ENCODE results near the gene MRFAP1.
"Not testable (repeated sequence)": the region's sequence is repeated elsewhere in the genome, so short reads cannot be mapped to it uniquely, and the experiment has no call there.

MRFAP1 gene

GRCh38 chr4:6663596-6664393 lies 23.3 kb downstream of the MRFAP1 start:
- DNase-seq, result no peak

- DNase-seq, result no peak
Observed at GRCh38 chr4:6665320-6665654, 24.8 kb downstream of the MRFAP1 start.

GRCh38 chr4:6668391-6668790 lies 27.9 kb downstream of the MRFAP1 start:
- no peak for DNase-seq

GRCh38 chr4:6671648-6672047 lies 31.2 kb downstream of the MRFAP1 start:
- no peak for DNase-seq

- no peak for DNase-seq
Observed at GRCh38 chr4:6672131-6672530, 31.6 kb downstream of the MRFAP1 start.

- not testable (repeated sequence) for DNase-seq
Observed at GRCh38 chr4:6672541-6673190, 32.2 kb downstream of the MRFAP1 start.

GRCh38 chr4:6673191-6673659 lies 32.7 kb downstream of the MRFAP1 start:
- DNase-seq, result peak in 17 of 58 donors; percentile 26 to 67 (median 38)

- peak; percentile 52 to 97 (median 91) for DNase-seq
Observed at GRCh38 chr4:6673660-6674499, 33.4 kb downstream of the MRFAP1 start.

- DNase-seq, result peak in 3 of 58 donors; percentile 4 to 41 (median 22)
Observed at GRCh38 chr4:6674500-6675149, 34.1 kb downstream of the MRFAP1 start.

- DNase-seq, result no peak
Observed at GRCh38 chr4:6676722-6677558, 36.5 kb downstream of the MRFAP1 start.

- no peak for DNase-seq
Observed at GRCh38 chr4:6680372-6681034, 40.0 kb downstream of the MRFAP1 start.

- DNase-seq, result no peak
Observed at GRCh38 chr4:6681191-6681590, 40.7 kb downstream of the MRFAP1 start.

- DNase-seq, result no peak
Observed at GRCh38 chr4:6682862-6683590, 42.5 kb downstream of the MRFAP1 start.

- no peak for DNase-seq
Observed at GRCh38 chr4:6684656-6685055, 44.2 kb downstream of the MRFAP1 start.

GRCh38 chr4:6686104-6686787 lies 45.8 kb downstream of the MRFAP1 start:
- no peak for DNase-seq

- DNase-seq, result no peak
Observed at GRCh38 chr4:6687947-6688878, 47.7 kb downstream of the MRFAP1 start.

GRCh38 chr4:6688879-6689505 lies 48.5 kb downstream of the MRFAP1 start:
- DNase-seq, result peak in 18 of 58 donors; percentile 9 to 59 (median 26)
